ENCODE measurements around the gene AKAP8L. TPM values are rescaled to one million over a fixed set of nuclear protein-coding genes. Genes with fewer than 3 reads are reported as not detected.

AKAP8L gene
- total and polyA plus RNA-seq, 2 of the 8 experiments (the other 6 are each of a cell fraction or from before 2014, with no cell fraction given), result 75.1 to 138 TPM

DNA sequence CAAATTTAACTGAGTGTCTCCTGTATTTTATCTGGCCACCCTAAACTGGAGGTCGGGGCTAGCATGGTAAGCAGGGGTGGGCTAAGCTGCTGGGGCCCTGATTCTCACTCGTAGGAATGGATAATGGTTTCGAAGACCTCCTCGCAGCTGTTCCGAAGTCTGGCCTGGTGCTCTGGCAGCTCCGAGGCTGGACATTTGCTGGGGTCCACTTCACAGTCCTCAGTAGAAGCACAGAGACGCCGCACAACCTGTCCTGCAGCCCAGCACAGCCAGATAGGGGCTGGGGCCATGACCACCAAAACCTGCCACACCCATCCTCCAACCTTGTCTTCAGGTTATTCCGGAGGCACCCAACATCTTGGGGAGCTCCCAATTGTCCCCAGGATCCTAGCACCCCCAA, 37.2 kb upstream of the AKAP8L start (continued):
- no peak for TF ChIP-seq GTF2F1 (IDR thresholded peaks at IDR 0.05; ENCODE audit: borderline replicate concordance, low read depth, low read length)
- no peak for TF ChIP-seq CEBPB (IDR thresholded peaks at IDR 0.05; ENCODE audit: low read depth, low read length)
- TF ChIP-seq RXRA (IDR thresholded peaks at IDR 0.05; ENCODE audit: insufficient read depth, low read depth, low read length), result no peak
- no peak for TF ChIP-seq BCL11A (IDR thresholded peaks at IDR 0.05; ENCODE audit: low read depth in 2 of 2, low read length in 2 of 2)
- TF ChIP-seq SUZ12 (IDR thresholded peaks at IDR 0.05; ENCODE audit: low read length), result no peak
- no peak for TF ChIP-seq FOSL1 (IDR thresholded peaks at IDR 0.05; ENCODE audit: insufficient read depth, low read depth, low read length)
- TF ChIP-seq, protein P1, sequence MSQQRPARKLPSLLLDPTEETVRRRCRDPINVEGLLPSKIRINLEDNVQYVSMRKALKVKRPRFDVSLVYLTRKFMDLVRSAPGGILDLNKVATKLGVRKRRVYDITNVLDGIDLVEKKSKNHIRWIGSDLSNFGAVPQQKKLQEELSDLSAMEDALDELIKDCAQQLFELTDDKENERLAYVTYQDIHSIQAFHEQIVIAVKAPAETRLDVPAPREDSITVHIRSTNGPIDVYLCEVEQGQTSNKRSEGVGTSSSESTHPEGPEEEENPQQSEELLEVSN (IDR thresholded peaks at IDR 0.05), result no peak

All from H1 (cell line).